ENCODE results near the gene CLEC4D. TPM values are rescaled to one million over a fixed set of nuclear protein-coding genes. Genes with fewer than 3 reads are reported as not detected.

CLEC4D gene
- total RNA-seq, 1 donor: not detected

GRCh38 chr12:8548192-8548591 lies 34.9 kb downstream of the CLEC4D start:
- no peak for DNase-seq (ENCODE audit: insufficient read length, low spot score, missing footprints)
- no peaks in the 10 kb centered on the region for H3K36me3 ChIP-seq (ENCODE audit: insufficient read depth, low read length)
- no peaks in the 10 kb centered on the region for H3K9me3 ChIP-seq (ENCODE audit: low read depth, low read length)
- H3K27me3 ChIP-seq (ENCODE audit: insufficient read depth, low read length): no peaks in the 10 kb centered on the region
- H3K79me2 ChIP-seq (ENCODE audit: insufficient read depth, low read length): no peaks in the 10 kb centered on the region
- TF ChIP-seq CTCF (IDR thresholded peaks at IDR 0.05; ENCODE audit: extremely low read depth, low read depth, low read length): no peak
- no peak overlapping the region for H3K27ac ChIP-seq (ENCODE audit: low read depth, low read length)
- no peak overlapping the region for H2AFZ ChIP-seq (ENCODE audit: low read length)
- no peak overlapping the region for H3K4me2 ChIP-seq (ENCODE audit: insufficient read depth, low read length)
- H4K20me1 ChIP-seq (ENCODE audit: insufficient read depth, low read length): no peaks in the 10 kb centered on the region
- no peaks in the 10 kb centered on the region for H3K4me1 ChIP-seq (ENCODE audit: insufficient read depth, low read length)
- no peak overlapping the region for H3K4me3 ChIP-seq (ENCODE audit: insufficient read depth, low read length)

- no peaks in the 10 kb centered on the region for H3K27me3 ChIP-seq (ENCODE audit: insufficient read depth, low read length)
- H2AFZ ChIP-seq (ENCODE audit: low read length): no peak overlapping the region
- no peak overlapping the region for H3K27ac ChIP-seq (ENCODE audit: low read depth, low read length)
- no peaks in the 10 kb centered on the region for H4K20me1 ChIP-seq (ENCODE audit: insufficient read depth, low read length)
- no peaks in the 10 kb centered on the region for H3K79me2 ChIP-seq (ENCODE audit: insufficient read depth, low read length)
- H3K4me3 ChIP-seq (ENCODE audit: insufficient read depth, low read length): no peak overlapping the region
- no peak for TF ChIP-seq CTCF (IDR thresholded peaks at IDR 0.05; ENCODE audit: extremely low read depth, low read depth, low read length)
- DNase-seq (ENCODE audit: insufficient read length, low spot score, missing footprints): no peak
- H3K4me1 ChIP-seq (ENCODE audit: insufficient read depth, low read length): no peaks in the 10 kb centered on the region
- H3K9me3 ChIP-seq (ENCODE audit: low read depth, low read length): no peaks in the 10 kb centered on the region
- no peaks in the 10 kb centered on the region for H3K36me3 ChIP-seq (ENCODE audit: insufficient read depth, low read length)
- no peak overlapping the region for H3K4me2 ChIP-seq (ENCODE audit: insufficient read depth, low read length)
Observed at GRCh38 chr12:8549381-8549780, 36.1 kb downstream of the CLEC4D start.

GRCh38 chr12:8553088-8553627 lies 39.9 kb downstream of the CLEC4D start:
- H3K36me3 ChIP-seq (ENCODE audit: insufficient read depth, low read length): no peaks in the 10 kb centered on the region
- no peak for TF ChIP-seq CTCF (IDR thresholded peaks at IDR 0.05; ENCODE audit: extremely low read depth, low read depth, low read length)
- no peak overlapping the region for H3K27ac ChIP-seq (ENCODE audit: low read depth, low read length)
- no peak overlapping the region for H2AFZ ChIP-seq (ENCODE audit: low read length)
- H3K4me3 ChIP-seq (ENCODE audit: insufficient read depth, low read length): no peak overlapping the region
- no peaks in the 10 kb centered on the region for H3K9me3 ChIP-seq (ENCODE audit: low read depth, low read length)
- H3K27me3 ChIP-seq (ENCODE audit: insufficient read depth, low read length): no peaks in the 10 kb centered on the region
- no peaks in the 10 kb centered on the region for H3K79me2 ChIP-seq (ENCODE audit: insufficient read depth, low read length)
- DNase-seq (ENCODE audit: insufficient read length, low spot score, missing footprints): no peak
- no peaks in the 10 kb centered on the region for H4K20me1 ChIP-seq (ENCODE audit: insufficient read depth, low read length)
- no peaks in the 10 kb centered on the region for H3K4me1 ChIP-seq (ENCODE audit: insufficient read depth, low read length)
- H3K4me2 ChIP-seq (ENCODE audit: insufficient read depth, low read length): no peak overlapping the region

GRCh38 chr12:8554451-8555195 lies 41.3 kb downstream of the CLEC4D start:
- Histone ChIP-seq H3K4me2 (ENCODE audit: insufficient read depth, low read length) (no peak overlapping the region), H3K27me3 (ENCODE audit: insufficient read depth, low read length) (no peaks in the 10 kb centered on the region), H4K20me1 (ENCODE audit: insufficient read depth, low read length) (no peaks in the 10 kb centered on the region), H3K4me1 (ENCODE audit: insufficient read depth, low read length) (no peaks in the 10 kb centered on the region), H3K9me3 (ENCODE audit: low read depth, low read length) (no peaks in the 10 kb centered on the region), H3K4me3 (ENCODE audit: insufficient read depth, low read length) (no peak overlapping the region), H3K36me3 (ENCODE audit: insufficient read depth, low read length) (no peaks in the 10 kb centered on the region), H2AFZ (ENCODE audit: low read length) (no peak overlapping the region), H3K27ac (ENCODE audit: low read depth, low read length) (no peak overlapping the region), H3K79me2 (ENCODE audit: insufficient read depth, low read length) (no peaks in the 10 kb centered on the region)
- no peak for TF ChIP-seq CTCF (IDR thresholded peaks at IDR 0.05; ENCODE audit: extremely low read depth, low read depth, low read length)
- DNase-seq (ENCODE audit: insufficient read length, low spot score, missing footprints): no peak
